ENCODE results near the gene ACVR1C.

Gene ACVR1C

DNA sequence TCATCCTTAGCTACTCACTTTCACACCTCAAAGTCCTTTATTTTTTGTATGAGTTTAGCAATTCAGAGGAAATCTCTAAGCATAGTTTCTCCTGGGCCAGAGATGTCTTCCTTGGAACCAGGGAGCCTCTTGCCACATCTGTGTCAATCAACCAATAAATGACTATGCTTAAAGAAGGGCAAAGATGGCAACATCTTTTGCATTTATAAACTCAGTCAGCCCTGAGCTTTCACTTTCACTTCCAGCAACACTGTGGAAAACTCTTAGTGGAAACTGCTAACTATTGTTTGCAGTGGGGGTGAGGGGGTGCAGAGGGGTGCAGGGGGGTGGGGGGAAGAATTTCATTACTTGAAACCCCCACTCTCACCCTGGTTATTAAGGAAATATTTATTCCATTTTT, 3.4 kb downstream of the ACVR1C start:
- no peak overlapping the region for H3K27ac ChIP-seq (ENCODE audit: low read depth, low read length)
- no peaks in the 10 kb centered on the region for H3K36me3 ChIP-seq (ENCODE audit: control insufficient read depth in 1 of 2, insufficient read depth in 2 of 2, low read length in 2 of 2)
- no peaks in the 10 kb centered on the region for H3K27me3 ChIP-seq (ENCODE audit: control insufficient read depth in 1 of 2, insufficient read depth in 2 of 2, low read length in 2 of 2)
- H3K4me1 ChIP-seq (ENCODE audit: control insufficient read depth in 1 of 2, insufficient read depth in 2 of 2, low read length in 2 of 2), result peaks cover 0 to 15% of the 10 kb centered on the region in 2 donors
- no peak overlapping the region for H3K9ac ChIP-seq (ENCODE audit: low read depth in 1 of 2, low read length in 2 of 2)
- H3K9me3 ChIP-seq (ENCODE audit: control insufficient read depth in 1 of 2, low read length in 2 of 2), result peaks cover 0 to 1% of the 10 kb centered on the region in 2 donors
- no peak overlapping the region for H3K4me3 ChIP-seq (ENCODE audit: low read depth in 1 of 2, low read length in 2 of 2)

DNA sequence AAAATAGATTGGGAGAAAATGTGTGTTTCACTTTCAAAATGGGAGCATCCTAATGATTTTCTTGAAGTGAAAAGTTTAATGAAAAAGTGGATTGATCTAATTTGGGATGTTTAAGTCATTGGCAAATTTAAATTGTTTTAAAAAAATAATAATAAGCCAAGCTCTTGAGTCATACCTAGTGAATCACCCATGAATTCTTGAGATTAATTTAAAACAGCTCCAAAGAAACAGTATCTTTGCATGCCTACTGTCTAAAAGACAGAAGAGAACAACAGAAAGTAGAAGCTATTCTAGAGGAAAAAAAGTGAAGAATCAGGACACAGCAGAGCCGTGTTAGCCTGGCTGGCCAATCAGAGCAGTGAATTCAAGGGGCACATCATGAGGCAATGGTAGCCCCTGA, 7.7 kb downstream of the ACVR1C start:
- Histone ChIP-seq H3K27me3 (ENCODE audit: control insufficient read depth in 1 of 2, insufficient read depth in 2 of 2, low read length in 2 of 2) (no peaks in the 10 kb centered on the region), H3K27ac (ENCODE audit: low read depth, low read length) (no peak overlapping the region), H3K4me1 (ENCODE audit: control insufficient read depth in 1 of 2, insufficient read depth in 2 of 2, low read length in 2 of 2) (peaks cover 0 to 10% of the 10 kb centered on the region in 2 donors), H3K9ac (ENCODE audit: low read depth in 1 of 2, low read length in 2 of 2) (no peak overlapping the region), H3K9me3 (ENCODE audit: control insufficient read depth in 1 of 2, low read length in 2 of 2) (peaks cover 0 to 1% of the 10 kb centered on the region in 2 donors), H3K36me3 (ENCODE audit: control insufficient read depth in 1 of 2, insufficient read depth in 2 of 2, low read length in 2 of 2) (no peaks in the 10 kb centered on the region), H3K4me3 (ENCODE audit: low read depth in 1 of 2, low read length in 2 of 2) (no peak overlapping the region)

DNA sequence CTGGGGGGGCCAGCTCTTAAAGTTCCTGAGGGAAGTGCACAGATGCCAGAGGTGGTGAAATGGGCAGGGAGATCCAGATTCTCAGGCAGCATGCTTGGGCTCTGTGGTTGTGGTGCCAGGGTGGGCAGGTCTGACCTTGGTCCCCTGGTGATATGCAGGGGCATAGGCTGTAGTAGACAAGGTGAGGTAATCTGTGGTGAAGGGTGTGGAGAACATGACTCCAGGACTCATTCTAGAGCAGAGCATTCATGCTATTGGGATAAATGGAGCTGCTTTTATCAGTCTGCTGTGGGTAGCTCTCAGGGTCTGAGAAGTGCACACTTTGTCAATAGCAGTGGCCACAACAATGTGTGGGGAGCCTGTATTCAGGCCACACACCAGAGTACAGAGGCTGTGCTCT, 16.9 kb downstream of the ACVR1C start:
- no peaks in the 10 kb centered on the region for H3K36me3 ChIP-seq (ENCODE audit: control insufficient read depth in 1 of 2, insufficient read depth in 2 of 2, low read length in 2 of 2)
- no peaks in the 10 kb centered on the region for H3K27me3 ChIP-seq (ENCODE audit: control insufficient read depth in 1 of 2, insufficient read depth in 2 of 2, low read length in 2 of 2)
- H3K27ac ChIP-seq (ENCODE audit: low read depth, low read length), result no peak overlapping the region
- H3K9me3 ChIP-seq (ENCODE audit: control insufficient read depth in 1 of 2, low read length in 2 of 2), result peaks cover 4 to 8% of the 10 kb centered on the region in 2 donors
- H3K4me3 ChIP-seq (ENCODE audit: low read depth in 1 of 2, low read length in 2 of 2), result no peak overlapping the region
- H3K9ac ChIP-seq (ENCODE audit: low read depth in 1 of 2, low read length in 2 of 2), result no peak overlapping the region
- no peaks in the 10 kb centered on the region for H3K4me1 ChIP-seq (ENCODE audit: control insufficient read depth in 1 of 2, insufficient read depth in 2 of 2, low read length in 2 of 2)

DNA sequence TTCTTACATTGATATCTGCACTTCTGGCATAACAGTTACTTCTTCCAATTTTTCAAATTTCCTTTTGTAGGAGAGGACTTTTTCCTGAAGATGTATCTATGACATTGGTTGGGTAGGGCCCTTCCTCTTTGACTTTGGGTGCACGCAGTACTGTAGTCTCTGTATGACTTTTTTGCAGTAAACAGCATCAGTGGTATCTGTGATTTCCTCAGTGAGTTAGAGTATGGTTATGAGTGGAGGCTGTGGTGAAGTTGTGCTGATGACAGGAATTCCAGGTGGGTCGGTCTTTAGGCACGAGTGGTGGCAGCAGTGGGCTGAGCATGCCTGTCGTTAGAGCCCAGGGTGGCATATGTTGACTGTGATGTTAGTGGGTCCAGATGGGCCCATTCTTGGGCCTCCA, 17.6 kb downstream of the ACVR1C start:
- Histone ChIP-seq H3K9ac (ENCODE audit: low read depth in 1 of 2, low read length in 2 of 2) (no peak overlapping the region), H3K9me3 (ENCODE audit: control insufficient read depth in 1 of 2, low read length in 2 of 2) (peaks cover 4 to 8% of the 10 kb centered on the region in 2 donors), H3K36me3 (ENCODE audit: control insufficient read depth in 1 of 2, insufficient read depth in 2 of 2, low read length in 2 of 2) (no peaks in the 10 kb centered on the region), H3K27ac (ENCODE audit: low read depth, low read length) (no peak overlapping the region), H3K4me3 (ENCODE audit: low read depth in 1 of 2, low read length in 2 of 2) (no peak overlapping the region), H3K27me3 (ENCODE audit: control insufficient read depth in 1 of 2, insufficient read depth in 2 of 2, low read length in 2 of 2) (no peaks in the 10 kb centered on the region), H3K4me1 (ENCODE audit: control insufficient read depth in 1 of 2, insufficient read depth in 2 of 2, low read length in 2 of 2) (no peaks in the 10 kb centered on the region)

DNA sequence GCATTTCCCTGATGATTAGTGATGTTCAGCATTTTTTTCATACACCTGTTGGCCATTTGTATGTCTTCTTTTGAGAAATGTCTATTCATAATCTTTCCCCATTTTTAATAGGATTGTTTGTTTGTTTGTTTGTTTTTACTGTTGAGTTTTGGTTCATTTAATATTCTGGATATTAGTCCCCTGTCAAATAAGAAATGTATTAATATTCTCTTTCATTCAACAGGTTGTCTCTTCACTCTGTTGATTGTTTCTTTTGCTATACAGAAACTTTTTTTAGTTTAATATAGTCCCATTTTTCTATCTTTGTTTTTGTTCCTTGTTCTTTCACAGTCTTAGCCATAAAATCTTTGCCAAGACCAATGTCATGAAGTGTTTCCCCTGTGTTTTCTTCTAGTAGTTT, 22.1 kb downstream of the ACVR1C start:
- Histone ChIP-seq H3K27ac (ENCODE audit: low read depth, low read length) (no peak overlapping the region), H3K27me3 (ENCODE audit: control insufficient read depth in 1 of 2, insufficient read depth in 2 of 2, low read length in 2 of 2) (no peaks in the 10 kb centered on the region), H3K4me3 (ENCODE audit: low read depth in 1 of 2, low read length in 2 of 2) (no peak overlapping the region), H3K36me3 (ENCODE audit: control insufficient read depth in 1 of 2, insufficient read depth in 2 of 2, low read length in 2 of 2) (no peaks in the 10 kb centered on the region), H3K9ac (ENCODE audit: low read depth in 1 of 2, low read length in 2 of 2) (no peak overlapping the region), H3K4me1 (ENCODE audit: control insufficient read depth in 1 of 2, insufficient read depth in 2 of 2, low read length in 2 of 2) (no peaks in the 10 kb centered on the region), H3K9me3 (ENCODE audit: control insufficient read depth in 1 of 2, low read length in 2 of 2) (peaks cover 4 to 8% of the 10 kb centered on the region in 2 donors)

DNA sequence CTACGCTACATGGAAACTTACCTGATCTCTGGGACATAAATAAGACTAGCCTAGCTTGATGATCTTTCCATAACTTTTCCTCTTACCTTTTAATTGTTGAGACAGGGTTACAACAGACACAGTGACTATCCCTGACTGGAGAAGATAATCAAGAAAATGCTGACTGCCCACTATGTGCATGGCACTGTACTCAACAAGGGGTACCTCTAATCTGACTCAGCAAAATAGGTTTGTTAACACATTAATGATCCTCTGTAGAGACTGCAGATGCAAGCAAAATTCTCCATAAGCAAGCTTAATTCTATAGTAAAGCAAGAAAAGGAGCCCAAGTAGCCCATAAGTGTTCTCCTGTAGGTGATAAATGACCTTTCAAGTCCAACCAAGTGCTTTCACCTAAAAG, 25.5 kb downstream of the ACVR1C start:
- no peaks in the 10 kb centered on the region for H3K36me3 ChIP-seq (ENCODE audit: control insufficient read depth in 1 of 2, insufficient read depth in 2 of 2, low read length in 2 of 2)
- H3K27ac ChIP-seq (ENCODE audit: low read depth, low read length), result no peak overlapping the region
- no peaks in the 10 kb centered on the region for H3K27me3 ChIP-seq (ENCODE audit: control insufficient read depth in 1 of 2, insufficient read depth in 2 of 2, low read length in 2 of 2)
- H3K4me3 ChIP-seq (ENCODE audit: low read depth in 1 of 2, low read length in 2 of 2), result no peak overlapping the region
- H3K4me1 ChIP-seq (ENCODE audit: control insufficient read depth in 1 of 2, insufficient read depth in 2 of 2, low read length in 2 of 2), result no peaks in the 10 kb centered on the region
- no peak overlapping the region for H3K9ac ChIP-seq (ENCODE audit: low read depth in 1 of 2, low read length in 2 of 2)
- H3K9me3 ChIP-seq (ENCODE audit: control insufficient read depth in 1 of 2, low read length in 2 of 2), result no peaks in the 10 kb centered on the region

DNA sequence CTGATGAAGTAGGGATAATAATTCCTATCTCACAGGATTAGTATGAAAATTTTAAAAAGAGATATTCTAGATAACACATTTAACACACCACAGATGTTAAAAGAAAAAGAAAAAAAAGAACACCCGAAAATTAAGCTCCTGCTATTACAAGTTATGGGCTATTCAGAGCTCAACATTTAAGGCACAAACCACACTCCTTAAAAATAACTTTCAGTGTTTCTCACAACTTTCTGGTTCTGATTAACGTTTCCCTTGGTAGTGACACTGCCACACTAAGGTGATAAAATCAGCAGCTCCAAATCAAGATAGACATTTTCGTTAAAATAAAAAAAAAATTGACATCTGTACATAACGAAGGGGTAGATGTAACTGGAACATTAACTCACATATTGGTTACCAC, 26.9 kb downstream of the ACVR1C start:
- Histone ChIP-seq H3K36me3 (ENCODE audit: control insufficient read depth in 1 of 2, insufficient read depth in 2 of 2, low read length in 2 of 2) (no peaks in the 10 kb centered on the region), H3K4me1 (ENCODE audit: control insufficient read depth in 1 of 2, insufficient read depth in 2 of 2, low read length in 2 of 2) (no peaks in the 10 kb centered on the region), H3K9ac (ENCODE audit: low read depth in 1 of 2, low read length in 2 of 2) (no peak overlapping the region), H3K27ac (ENCODE audit: low read depth, low read length) (no peak overlapping the region), H3K27me3 (ENCODE audit: control insufficient read depth in 1 of 2, insufficient read depth in 2 of 2, low read length in 2 of 2) (peaks cover 0 to 3% of the 10 kb centered on the region in 2 donors), H3K4me3 (ENCODE audit: low read depth in 1 of 2, low read length in 2 of 2) (no peak overlapping the region), H3K9me3 (ENCODE audit: control insufficient read depth in 1 of 2, low read length in 2 of 2) (no peaks in the 10 kb centered on the region)

DNA sequence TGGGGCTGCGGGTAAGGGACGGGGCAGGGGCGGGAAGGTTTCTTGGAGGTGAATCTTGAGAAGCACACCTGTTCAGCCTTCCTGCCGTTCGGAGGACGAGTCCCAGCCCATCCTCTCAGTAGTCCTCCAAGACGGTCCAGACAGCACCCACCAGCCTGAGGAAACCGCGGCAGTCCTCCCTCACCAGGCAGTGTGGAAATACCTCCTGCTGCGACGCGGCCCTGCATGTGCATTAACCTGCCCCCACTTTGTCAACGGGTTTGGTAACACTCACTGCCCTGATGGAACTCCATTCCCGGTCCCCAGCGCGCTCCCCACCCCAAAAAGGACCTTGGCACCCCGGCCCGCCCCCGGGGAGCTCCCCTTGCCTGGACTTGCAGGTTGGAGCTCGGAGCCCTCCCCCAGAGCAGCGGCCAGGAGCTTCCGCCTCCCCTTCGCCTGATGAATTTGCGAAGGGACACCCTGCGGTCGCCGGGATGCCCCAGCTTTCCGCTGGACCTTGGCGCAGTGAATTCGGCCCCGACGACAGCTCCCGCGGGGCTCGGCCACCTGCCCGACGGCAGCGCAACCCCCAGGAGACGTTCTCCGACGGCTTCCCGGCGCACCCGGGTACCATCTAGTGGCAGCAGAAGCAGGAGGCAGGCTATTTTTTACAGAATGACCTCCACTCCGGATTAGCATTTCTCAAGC, 31.5 kb downstream of the ACVR1C start:
- Histone ChIP-seq H3K36me3 (ENCODE audit: control insufficient read depth in 1 of 2, insufficient read depth in 2 of 2, low read length in 2 of 2) (no peaks in the 10 kb centered on the region), H3K27me3 (ENCODE audit: control insufficient read depth in 1 of 2, insufficient read depth in 2 of 2, low read length in 2 of 2) (peaks cover 0 to 3% of the 10 kb centered on the region in 2 donors), H3K9me3 (ENCODE audit: control insufficient read depth in 1 of 2, low read length in 2 of 2) (no peaks in the 10 kb centered on the region), H3K9ac (ENCODE audit: low read depth in 1 of 2, low read length in 2 of 2) (no peak overlapping the region), H3K27ac (ENCODE audit: low read depth, low read length) (no peak overlapping the region), H3K4me3 (ENCODE audit: low read depth in 1 of 2, low read length in 2 of 2) (peak overlapping the region; percentile 53 to 55), H3K4me1 (ENCODE audit: control insufficient read depth in 1 of 2, insufficient read depth in 2 of 2, low read length in 2 of 2) (no peaks in the 10 kb centered on the region)

DNA sequence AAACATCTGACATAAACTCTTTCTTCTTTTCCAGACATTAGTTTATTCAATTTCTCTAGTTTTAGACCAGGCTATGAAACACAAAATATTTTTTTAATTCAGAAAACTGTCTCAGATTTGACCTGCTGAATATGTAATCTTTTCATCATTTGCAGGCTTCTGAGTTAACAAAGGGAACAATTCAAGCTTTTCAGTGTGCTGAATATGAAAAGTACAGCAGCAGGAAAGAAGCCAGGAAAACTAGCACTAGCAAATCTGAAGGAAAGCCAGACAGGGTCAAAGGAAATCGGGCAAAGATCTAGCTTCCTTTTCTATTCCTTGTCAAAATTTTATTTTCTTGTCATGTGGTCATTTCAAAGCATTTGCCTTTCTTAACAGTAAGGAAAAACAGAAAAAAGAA, 35.3 kb downstream of the ACVR1C start:
- H3K4me3 ChIP-seq (ENCODE audit: low read depth in 1 of 2, low read length in 2 of 2), result no peak overlapping the region

DNA sequence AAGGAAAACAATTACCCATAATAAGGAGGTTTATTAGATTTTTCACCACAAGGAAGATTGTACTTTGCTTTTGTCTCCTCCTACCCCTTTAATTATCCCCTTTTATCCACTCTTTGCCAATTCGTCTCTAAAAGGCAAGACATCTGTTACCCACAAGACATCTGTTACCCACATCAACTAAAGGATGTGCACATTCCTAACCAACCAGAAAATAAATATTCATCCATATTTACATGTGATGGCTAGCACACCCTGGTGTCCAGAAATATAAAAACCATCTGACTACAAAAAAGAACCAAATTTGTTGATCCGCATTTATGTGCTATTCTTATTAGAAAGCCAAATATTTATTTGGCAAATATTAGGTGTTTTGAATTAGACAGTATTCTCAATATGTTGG, 35.7 kb downstream of the ACVR1C start:
- H3K4me3 ChIP-seq (ENCODE audit: low read depth in 1 of 2, low read length in 2 of 2), result no peak overlapping the region
- no peak overlapping the region for H3K9ac ChIP-seq (ENCODE audit: low read depth in 1 of 2, low read length in 2 of 2)
- H3K27ac ChIP-seq (ENCODE audit: low read depth, low read length), result no peak overlapping the region
- peaks cover 0 to 3% of the 10 kb centered on the region in 2 donors for H3K27me3 ChIP-seq (ENCODE audit: control insufficient read depth in 1 of 2, insufficient read depth in 2 of 2, low read length in 2 of 2)
- H3K36me3 ChIP-seq (ENCODE audit: control insufficient read depth in 1 of 2, insufficient read depth in 2 of 2, low read length in 2 of 2), result no peaks in the 10 kb centered on the region
- no peaks in the 10 kb centered on the region for H3K4me1 ChIP-seq (ENCODE audit: control insufficient read depth in 1 of 2, insufficient read depth in 2 of 2, low read length in 2 of 2)
- H3K9me3 ChIP-seq (ENCODE audit: control insufficient read depth in 1 of 2, low read length in 2 of 2), result no peaks in the 10 kb centered on the region

More for the DNA sequence above, 35.3 kb downstream of the ACVR1C start:
- H3K27me3 ChIP-seq (ENCODE audit: control insufficient read depth in 1 of 2, insufficient read depth in 2 of 2, low read length in 2 of 2), result peaks cover 0 to 3% of the 10 kb centered on the region in 2 donors
- no peak overlapping the region for H3K9ac ChIP-seq (ENCODE audit: low read depth in 1 of 2, low read length in 2 of 2)
- no peaks in the 10 kb centered on the region for H3K9me3 ChIP-seq (ENCODE audit: control insufficient read depth in 1 of 2, low read length in 2 of 2)
- H3K4me1 ChIP-seq (ENCODE audit: control insufficient read depth in 1 of 2, insufficient read depth in 2 of 2, low read length in 2 of 2), result no peaks in the 10 kb centered on the region
- no peak overlapping the region for H3K27ac ChIP-seq (ENCODE audit: low read depth, low read length)
- no peaks in the 10 kb centered on the region for H3K36me3 ChIP-seq (ENCODE audit: control insufficient read depth in 1 of 2, insufficient read depth in 2 of 2, low read length in 2 of 2)
